GM12878 (cell line): Measurements from ENCODE around the gene TXNDC5. TPM values are rescaled to one million over a fixed set of nuclear protein-coding genes. Genes with fewer than 3 reads are reported as not detected.

Experiments
- ATAC-seq: fragments of 200-7000 bp; cut with Tn5 transposase; 3 replicates; pipeline ENCODE4 v1.9.1; 2020; ENCODE audit warnings: mild to moderate bottlenecking, moderate library complexity
- BruUV-seq: library from RNA; stranded (reverse); fragments of 400-500 nt; replicated peaks from 2 replicates; lab custom pipeline; 2021; lab: Mats Ljungman, UMichigan
- CTCF ChIA-PET: fragments of 300-600 bp; sonication (Branson Sonifier 250); formaldehyde crosslinking; extraction: SDS; loops from one replicate; lab custom pipeline; 2021; ENCODE audit warnings: inconsistent platforms; lab: Yijun Ruan, JAX
- POLR2A ChIA-PET: fragments of 350-600 bp; formaldehyde crosslinking; extraction: SDS; loops from one replicate; lab custom pipeline; 2021; ENCODE audit warnings: inconsistent platforms; lab: Charles Lee
- RAD21 ChIA-PET: fragments of 300-600 bp; sonication (Branson Sonifier 250); formaldehyde crosslinking; loops from one replicate; lab custom pipeline; 2023; ENCODE audit warnings: antibody characterized with exemption; ENCODE audit not compliant: unreplicated experiment; lab: Charles Lee
- SMC1A ChIA-PET: fragments of 300-600 bp; sonication (Branson Sonifier 250); formaldehyde crosslinking; loops from one replicate; lab custom pipeline; 2023; ENCODE audit not compliant: unreplicated experiment, uncharacterized antibody; lab: Charles Lee
- DNase-seq: peaks from one replicate; pipeline ENCODE4 v3.0.0-alpha.2; 2011; ENCODE audit warnings: low read depth, low spot score
- FAIRE-seq: peaks from 3 replicates; lab custom pipeline; 2011; peaks lifted over from hg19 to GRCh38; lab: Jason Lieb, UNC
- H2AFZ ChIP-seq: 2 replicates; pipeline ENCODE4 v1.6.0; 2011; ENCODE audit warnings: low read depth, low read length, control low read depth; ENCODE audit not compliant: control insufficient read depth
- H3K27ac ChIP-seq: 2 replicates; pipeline ENCODE4 v1.5.1; 2011; ENCODE audit warnings: control low read depth; ENCODE audit not compliant: control insufficient read depth, insufficient read depth
- H3K27me3 ChIP-seq, 2 experiments: replicated peaks in 1 of 2; 2 replicates each; pipeline versions ENCODE4 v1.6.0 to v1.6.1; 2011; ENCODE audit warnings: low read length in 1 of 2; ENCODE audit not compliant: control insufficient read depth in 2 of 2, insufficient read depth in 2 of 2
- H3K36me3 ChIP-seq, 2 experiments: 2 replicates each; pipeline ENCODE4 v1.5.1; 2011; ENCODE audit warnings: low read length in 1 of 2; ENCODE audit not compliant: control insufficient read depth in 2 of 2, insufficient read depth in 2 of 2
- H3K4me1 ChIP-seq: 2 replicates; pipeline ENCODE4 v1.6.1; 2011; ENCODE audit warnings: mild to moderate bottlenecking, low read length, moderate library complexity, mixed read lengths; ENCODE audit not compliant: control insufficient read depth, insufficient read depth
- H3K4me2 ChIP-seq: 2 replicates; pipeline ENCODE4 v1.6.0; 2011; ENCODE audit warnings: control low read depth; ENCODE audit not compliant: control insufficient read depth, insufficient read depth
- H3K4me3 ChIP-seq: fragments of 200-600 bp; sonication (generic); 2 replicates; pipeline ENCODE4 v1.5.1; 2016
- H3K79me2 ChIP-seq: 2 replicates; pipeline ENCODE4 v1.6.0; 2011; ENCODE audit warnings: low read length; ENCODE audit not compliant: control insufficient read depth, insufficient read depth
- H3K9ac ChIP-seq: 2 replicates; pipeline ENCODE4 v1.8.0; 2011; ENCODE audit warnings: low read length, control low read depth, mixed read lengths; ENCODE audit not compliant: control insufficient read depth, insufficient read depth
- H3K9me3 ChIP-seq: replicated peaks from 3 replicates; pipeline ENCODE4 v1.5.1; 2011; ENCODE audit warnings: mild to moderate bottlenecking, low read length; ENCODE audit not compliant: control insufficient read depth, insufficient read depth
- H4K20me1 ChIP-seq: 2 replicates; pipeline ENCODE4 v1.6.0; 2011; ENCODE audit not compliant: control insufficient read depth, insufficient read depth
- ATF7 ChIP-seq: fragments of 450-650 bp; IDR thresholded peaks from 2 replicates; pipeline ENCODE4 v1.6.1; 2016; ENCODE audit warnings: low read depth, mild to moderate bottlenecking
- BHLHE40 ChIP-seq, 2 experiments: fragments of 450-650 bp in 1 of 2; IDR thresholded peaks; 2 replicates each; pipeline ENCODE4 v1.6.1; 2011 to 2017; ENCODE audit warnings: low read depth in 2 of 2, borderline replicate concordance in 1 of 2, improper control_type of control experiment in 1 of 2, low read length in 1 of 2, mild to moderate bottlenecking in 1 of 2
- DPF2 ChIP-seq: fragments of 450-650 bp; IDR thresholded peaks from 2 replicates; pipeline ENCODE4 v1.6.1; 2017; ENCODE audit warnings: mild to moderate bottlenecking
- EED ChIP-seq: sonication (generic); IDR thresholded peaks from 2 replicates; pipeline ENCODE4 v1.6.1; 2016; ENCODE audit warnings: antibody characterized with exemption, low read depth
- IRF4 ChIP-seq: IDR thresholded peaks from 2 replicates; pipeline ENCODE4 v1.6.1; 2011; ENCODE audit warnings: low read depth, low read length
- MEF2B ChIP-seq: fragments of 450-650 bp; IDR thresholded peaks from 2 replicates; pipeline ENCODE4 v1.6.1; 2018; ENCODE audit warnings: mild to moderate bottlenecking, moderate library complexity; ENCODE audit not compliant: partially characterized antibody, poor library complexity, severe bottlenecking
- MTA3 ChIP-seq: IDR thresholded peaks from 2 replicates; pipeline ENCODE4 v1.6.1; 2012; ENCODE audit warnings: low read length, inconsistent platforms, borderline replicate concordance
- MXI1 ChIP-seq: fragments of 150-350 bp; IDR thresholded peaks from 2 replicates; pipeline ENCODE4 v1.6.1; 2011; ENCODE audit warnings: low read depth, mild to moderate bottlenecking, inconsistent platforms, low read length, improper control_type of control experiment
- MYC ChIP-seq: IDR thresholded peaks from 2 replicates; pipeline ENCODE4 v1.6.1; 2011; ENCODE audit warnings: mild to moderate bottlenecking, low read length, moderate library complexity, inconsistent platforms; ENCODE audit not compliant: insufficient read depth, insufficient replicate concordance, insufficient read length, severe bottlenecking
- NFIC ChIP-seq: IDR thresholded peaks from 2 replicates; pipeline ENCODE4 v1.6.1; 2012; ENCODE audit warnings: low read depth, mild to moderate bottlenecking, inconsistent platforms, low read length, moderate library complexity
- NFXL1 ChIP-seq: fragments of 450-650 bp; IDR thresholded peaks from 2 replicates; pipeline ENCODE4 v1.6.1; 2017; ENCODE audit warnings: antibody characterized with exemption, mild to moderate bottlenecking, borderline replicate concordance
- NR2C2 ChIP-seq: IDR thresholded peaks from 2 replicates; pipeline ENCODE4 v1.6.1; 2011; ENCODE audit warnings: borderline replicate concordance, low read depth; ENCODE audit not compliant: control insufficient read depth, insufficient read length
- RB1 ChIP-seq: fragments of 450-650 bp; formaldehyde crosslinking; IDR thresholded peaks from 2 replicates; pipeline ENCODE4 v1.6.1; 2017; ENCODE audit warnings: mild to moderate bottlenecking, borderline replicate concordance
- SMAD5 ChIP-seq: IDR thresholded peaks from 2 replicates; pipeline ENCODE4 v1.6.1; 2016; ENCODE audit warnings: antibody characterized with exemption, low read depth
- TCF3 ChIP-seq: IDR thresholded peaks from 2 replicates; pipeline ENCODE4 v1.6.1; 2012; ENCODE audit warnings: low read depth, mild to moderate bottlenecking, low read length, borderline replicate concordance; ENCODE audit not compliant: insufficient read depth
- YBX1 ChIP-seq: fragments of 450-650 bp; IDR thresholded peaks from 2 replicates; pipeline ENCODE4 v1.6.1; 2016; ENCODE audit warnings: antibody characterized with exemption
- ZSCAN29 ChIP-seq: fragments of 450-650 bp; IDR thresholded peaks from 2 replicates; pipeline ENCODE4 v1.6.1; 2017; ENCODE audit warnings: mild to moderate bottlenecking, moderate library complexity
- WGBS: methylation state at CpG from one replicate; pipeline ENCODE4 v1.1.6; 2016; ENCODE audit warnings: low lambda C conversion rate; ENCODE audit not compliant: insufficient replicate concordance, insufficient coverage; ENCODE audit errors: missing lambda C conversion rate; 5-methylcytosine and 5-hydroxymethylcytosine counted together
- in situ Hi-C: fragments of 300-500 bp; cut with MboI; formaldehyde crosslinking; loops from 9 replicates; pipeline ENCODE4 v1.14.3; 2018; ENCODE audit warnings: mixed read lengths
- intact Hi-C: fragments of 100-400 bp; cut with micrococcal nuclease; formaldehyde crosslinking; loops from one replicate; pipeline ENCODE4 v1.14.2; 2022; ENCODE audit not compliant: unreplicated experiment
- polyA plus RNA-seq, 11 experiments: library from polyadenylated mRNA; depleted of rRNA in 4 of 11; unstranded in 6 of 11; stranded (reverse) in 5 of 11; fragments of >200 nt; fragmentation: Nextera tagmentation in 4 of 11; fragmentation: Illumina TruSeq in 1 of 11; extraction: Ambion mirVana in 4 of 11; extraction: Trizol in 1 of 11; gene quantifications; 1 replicate in 1 of 11; 2 replicates in 10 of 11; pipeline versions ENCODE4 v1.2.1 to v1.2.3, GENCODE V29; 2011 to 2016; ENCODE audit warnings: inconsistent platforms in 2 of 11, missing spikeins in 2 of 11, low read depth in 1 of 11
- total RNA-seq, 4 experiments: library from RNA; depleted of rRNA in 3 of 4; stranded (reverse); fragments of >200 nt in 3 of 4; fragmentation: Illumina TruSeq in 1 of 4; extraction: Trizol in 1 of 4; gene quantifications; 2 replicates each; pipeline versions ENCODE4 v1.2.1 to v1.2.3, GENCODE V29; 2013 to 2021
- TF ChIP-seq, protein P1 (sequence below): fragments of 450-650 bp; IDR thresholded peaks from 2 replicates; pipeline ENCODE4 v1.6.1; 2017; ENCODE audit warnings: antibody characterized with exemption, mild to moderate bottlenecking, moderate library complexity
- TF ChIP-seq, protein P2 (sequence below): fragments of 450-650 bp; IDR thresholded peaks from 2 replicates; pipeline ENCODE4 v1.6.1; 2016; ENCODE audit warnings: mild to moderate bottlenecking

TXNDC5 gene
- total and polyA plus RNA-seq, 10 of the 15 experiments (the other 5 are each of a cell fraction or from before 2014, with no cell fraction given) = 7.2 to 181 (median 132) TPM

DNA sequence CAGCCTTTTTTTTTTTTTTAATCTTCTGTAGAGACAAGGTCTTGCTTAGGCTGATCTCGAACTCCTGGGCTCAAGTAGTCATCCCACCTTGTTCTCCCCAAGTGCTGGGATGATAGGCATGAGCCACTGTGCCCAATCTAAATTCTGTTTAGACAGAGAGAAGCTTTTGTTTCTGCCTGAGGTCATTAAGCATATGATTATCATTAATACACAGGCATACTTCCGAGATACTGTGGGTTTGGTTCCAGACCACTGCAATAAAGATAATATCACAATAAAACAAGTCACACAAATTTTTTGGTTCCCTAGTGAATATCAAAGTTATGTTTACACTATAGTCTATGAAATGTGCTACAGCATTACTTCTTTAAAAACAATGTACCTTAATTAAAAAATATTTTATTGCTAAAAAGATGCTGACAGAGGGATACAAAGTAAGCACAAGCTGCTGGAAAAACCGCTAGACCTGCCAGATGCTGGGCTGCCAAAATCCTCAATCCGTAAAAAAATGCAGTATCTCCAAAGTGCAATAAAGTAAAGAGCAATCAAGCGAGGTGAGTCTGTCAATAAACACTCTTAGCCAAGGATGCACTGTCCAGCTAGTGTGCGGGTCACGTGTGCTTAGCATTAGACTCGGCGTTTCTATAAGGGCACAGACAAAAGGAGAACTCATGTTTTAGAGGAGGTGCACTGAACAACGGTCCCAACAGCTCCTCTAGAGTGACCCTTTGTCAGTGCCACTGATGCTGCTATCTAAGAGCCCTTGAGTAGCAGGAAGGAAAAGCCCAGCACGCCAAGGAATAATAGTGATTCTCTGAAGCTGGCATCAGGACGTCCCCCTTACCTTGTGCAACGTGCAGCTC is 16.1 kb downstream of the TXNDC5 start:
- WGBS = 92% methylated on average over 13 of the region's 13 CpGs
- no peaks in the 10 kb centered on the region; the same call in 1 of the 2 replicates for H3K79me2 ChIP-seq
- H3K4me1 ChIP-seq = peaks cover 7% of the 10 kb centered on the region
- H4K20me1 ChIP-seq = peaks cover 3% of the 10 kb centered on the region; the same call in 1 of the 2 replicates
- CTCF ChIA-PET = interaction anchor here (0.5 kb wide), 1 partner anchor 647 kb away, joined by 3 read pairs; no protein-coding TSS in a partner anchor
- H3K27me3 ChIP-seq = no peaks in the 10 kb centered on the region
- BruUV-seq = no TSS peak
- DNase-seq (no peak), ATAC-seq (no peak), FAIRE-seq (no peak)
- no peak overlapping the region for H2AFZ ChIP-seq
- no peak overlapping the region for H3K27ac ChIP-seq
- no peaks in the 10 kb centered on the region for H3K9me3 ChIP-seq
- H3K36me3 ChIP-seq = peaks cover 19 to 54% of the 10 kb centered on the region in 2 experiments
- TF ChIP-seq EED (no peak), MXI1 (no peak), MYC (no peak), NFIC (no peak), ATF7 (no peak), DPF2 (no peak), TCF3 (no peak), RB1 (no peak), MTA3 (no peak), MEF2B (no peak), BHLHE40 (IDR thresholded peaks at IDR 0.05; ENCODE audit: borderline replicate concordance in 1 of 2, low read depth in 2 of 2, low read length in 1 of 2) (no peak), IRF4 (no peak), NR2C2 (no peak), YBX1 (no peak), SMAD5 (no peak), NFXL1 (no peak), ZSCAN29 (no peak)
- TF ChIP-seq, protein P1, sequence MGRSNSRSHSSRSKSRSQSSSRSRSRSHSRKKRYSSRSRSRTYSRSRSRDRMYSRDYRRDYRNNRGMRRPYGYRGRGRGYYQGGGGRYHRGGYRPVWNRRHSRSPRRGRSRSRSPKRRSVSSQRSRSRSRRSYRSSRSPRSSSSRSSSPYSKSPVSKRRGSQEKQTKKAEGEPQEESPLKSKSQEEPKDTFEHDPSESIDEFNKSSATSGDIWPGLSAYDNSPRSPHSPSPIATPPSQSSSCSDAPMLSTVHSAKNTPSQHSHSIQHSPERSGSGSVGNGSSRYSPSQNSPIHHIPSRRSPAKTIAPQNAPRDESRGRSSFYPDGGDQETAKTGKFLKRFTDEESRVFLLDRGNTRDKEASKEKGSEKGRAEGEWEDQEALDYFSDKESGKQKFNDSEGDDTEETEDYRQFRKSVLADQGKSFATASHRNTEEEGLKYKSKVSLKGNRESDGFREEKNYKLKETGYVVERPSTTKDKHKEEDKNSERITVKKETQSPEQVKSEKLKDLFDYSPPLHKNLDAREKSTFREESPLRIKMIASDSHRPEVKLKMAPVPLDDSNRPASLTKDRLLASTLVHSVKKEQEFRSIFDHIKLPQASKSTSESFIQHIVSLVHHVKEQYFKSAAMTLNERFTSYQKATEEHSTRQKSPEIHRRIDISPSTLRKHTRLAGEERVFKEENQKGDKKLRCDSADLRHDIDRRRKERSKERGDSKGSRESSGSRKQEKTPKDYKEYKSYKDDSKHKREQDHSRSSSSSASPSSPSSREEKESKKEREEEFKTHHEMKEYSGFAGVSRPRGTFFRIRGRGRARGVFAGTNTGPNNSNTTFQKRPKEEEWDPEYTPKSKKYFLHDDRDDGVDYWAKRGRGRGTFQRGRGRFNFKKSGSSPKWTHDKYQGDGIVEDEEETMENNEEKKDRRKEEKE = no peak
- TF ChIP-seq, protein P2, sequence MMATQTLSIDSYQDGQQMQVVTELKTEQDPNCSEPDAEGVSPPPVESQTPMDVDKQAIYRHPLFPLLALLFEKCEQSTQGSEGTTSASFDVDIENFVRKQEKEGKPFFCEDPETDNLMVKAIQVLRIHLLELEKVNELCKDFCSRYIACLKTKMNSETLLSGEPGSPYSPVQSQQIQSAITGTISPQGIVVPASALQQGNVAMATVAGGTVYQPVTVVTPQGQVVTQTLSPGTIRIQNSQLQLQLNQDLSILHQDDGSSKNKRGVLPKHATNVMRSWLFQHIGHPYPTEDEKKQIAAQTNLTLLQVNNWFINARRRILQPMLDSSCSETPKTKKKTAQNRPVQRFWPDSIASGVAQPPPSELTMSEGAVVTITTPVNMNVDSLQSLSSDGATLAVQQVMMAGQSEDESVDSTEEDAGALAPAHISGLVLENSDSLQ = no peak
- H3K4me2 ChIP-seq = no peak overlapping the region
- no peak overlapping the region for H3K4me3 ChIP-seq
- intact Hi-C loops (loop anchor here (5.0 kb wide), 2 partner anchors 168 to 172 kb away; partner anchors contain the start of gene BLOC1S5), in situ Hi-C loops (no loop called here)
- POLR2A ChIA-PET = no interaction called here
- no peak overlapping the region for H3K9ac ChIP-seq
- SMC1A ChIA-PET = interaction anchor here (0.8 kb wide), 1 partner anchor 9 kb away, joined by 3 read pairs; no protein-coding TSS in a partner anchor
- RAD21 ChIA-PET = no interaction called here
